ENCODE results near the gene ZNF761.
"Not testable (repeated sequence)": the region's sequence is repeated elsewhere in the genome, so short reads cannot be mapped to it uniquely, and the experiment has no call there.

DNA sequence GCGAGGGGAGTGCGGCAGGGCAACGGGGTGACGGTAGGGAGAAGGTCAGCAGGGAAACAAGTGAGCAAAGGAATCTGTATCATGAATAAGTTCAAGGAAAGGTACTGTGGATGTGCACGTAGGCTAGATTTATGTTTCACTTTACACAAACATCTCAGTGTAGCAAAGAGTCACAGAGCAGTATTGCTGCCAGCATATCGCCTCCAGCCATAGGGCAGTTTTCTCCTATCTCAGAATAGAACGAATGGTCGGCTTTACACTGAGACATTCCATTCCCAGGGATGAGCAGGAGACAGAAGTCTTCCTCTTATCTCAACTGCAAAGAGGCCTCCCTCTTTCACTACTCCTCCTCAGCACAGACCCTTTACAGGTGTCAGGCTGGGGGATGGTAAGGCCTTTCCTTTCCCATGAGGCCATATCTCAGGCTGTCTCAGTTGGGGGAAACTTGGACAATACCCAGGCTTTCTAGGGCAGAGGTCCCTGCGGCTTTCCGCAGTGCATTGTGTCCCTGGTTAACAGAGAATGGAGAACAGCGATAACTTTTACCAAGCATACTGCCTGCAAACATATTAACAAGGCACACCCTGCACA is 28.4 kb downstream of the ZNF761 start:
- TF ChIP-seq CTCF (conservative IDR thresholded peaks at IDR 0.05; ENCODE audit: low read depth, low read length); EZH2phosphoT487 (IDR thresholded peaks at IDR 0.05; ENCODE audit: borderline replicate concordance, low read length); EZH2 (IDR thresholded peaks at IDR 0.05; ENCODE audit: low read length, unreplicated experiment): not testable (repeated sequence)
